ENCODE results near the gene TLCD1. TPM values are rescaled to one million over a fixed set of nuclear protein-coding genes. Genes with fewer than 3 reads are reported as not detected.
A peak's percentile ranks its signal among the peaks of the same experiment; 100 is the strongest.

Gene TLCD1
- total and polyA plus RNA-seq, 10 of the 15 experiments (the other 5 are each of a cell fraction or from before 2014, with no cell fraction given), result 2.9 to 19.8 (median 7.7) TPM

- TF ChIP-seq MLLT1 (IDR thresholded peaks at IDR 0.05) (0 out of 2 replicates have a peak, but pooled peaks have one; percentile 34), POLR2A (IDR thresholded peaks at IDR 0.05; ENCODE audit: low read depth, low read length) (peak; percentile 46; the same call in 1 of the 2 replicates)
Observed at GRCh38 chr17:28747801-28748750, 22.0 kb upstream of the TLCD1 start (continued).

GRCh38 chr17:28747051-28747691 is 21.1 kb upstream of the TLCD1 start:
- H3K27me3 ChIP-seq (replicated peaks in 1 of 2; ENCODE audit: control insufficient read depth in 2 of 2, insufficient read depth in 2 of 2, low read length in 1 of 2), result no peaks in the 10 kb centered on the region
- H4K20me1 ChIP-seq (ENCODE audit: control insufficient read depth, insufficient read depth), result peaks cover 19% of the 10 kb centered on the region
- no TSS peak for BruUV-seq (replicated peaks)
- no peak overlapping the region for H2AFZ ChIP-seq (ENCODE audit: control insufficient read depth, low read depth, low read length)
- CTCF ChIA-PET, result interaction anchor here (0.8 to 10.0 kb wide), 3 partner anchors 17 to 207 kb away, joined by 3 to 394 read pairs (median 32); partner anchors contain the start of genes NEK8, RPL23A and TLCD1
- peak overlapping the region; percentile 92; the same call in 1 of the 2 replicates for H3K4me3 ChIP-seq
- H3K9me3 ChIP-seq (replicated peaks; ENCODE audit: control insufficient read depth, insufficient read depth, low read length), result no peaks in the 10 kb centered on the region
- no peak for DNase-seq (ENCODE audit: low read depth, low spot score)
- H3K4me1 ChIP-seq (ENCODE audit: control insufficient read depth, insufficient read depth, low read length), result peaks cover 39% of the 10 kb centered on the region
- intact Hi-C loops (cut with micrococcal nuclease; ENCODE audit: unreplicated experiment), result no loop called here
- peak overlapping the region; percentile 95; the same call in 1 of the 2 replicates for H3K27ac ChIP-seq (ENCODE audit: control insufficient read depth, insufficient read depth)
- H3K36me3 ChIP-seq (ENCODE audit: control insufficient read depth in 2 of 2, insufficient read depth in 2 of 2, low read length in 1 of 2), result peaks cover 30 to 32% of the 10 kb centered on the region in 2 experiments
- SMC1A ChIA-PET (ENCODE audit: uncharacterized antibody, unreplicated experiment), result interaction anchor here (7.8 to 17.8 kb wide), 2 partner anchors 17 to 18 kb away, joined by 46 to 326 read pairs; partner anchors contain the start of genes NEK8 and TLCD1
- POLR2A ChIA-PET, result interaction anchor here (1.2 to 15.2 kb wide), 3 partner anchors 16 to 95 kb away, joined by 3 to 485 read pairs (median 9); partner anchors contain the start of genes FAM222B, NEK8, RPL23A and TLCD1
- H3K79me2 ChIP-seq (ENCODE audit: control insufficient read depth, insufficient read depth, low read length), result peaks cover 76% of the 10 kb centered on the region
- no peak for FAIRE-seq
- peak overlapping the region; percentile 85 for H3K4me2 ChIP-seq (ENCODE audit: control insufficient read depth, insufficient read depth)
- TF ChIP-seq POLR2A (IDR thresholded peaks at IDR 0.05; ENCODE audit: low read depth, low read length) (peak; percentile 33; the same call in 1 of the 2 replicates), MTA2 (IDR thresholded peaks at IDR 0.05; ENCODE audit: low read depth) (no peak), ETV6 (conservative IDR thresholded peaks at IDR 0.05 in 1 of 2, IDR thresholded peaks at IDR 0.05 in 1 of 2; ENCODE audit: borderline replicate concordance in 1 of 2, low read depth in 1 of 2) (no peak), BCL3 (IDR thresholded peaks at IDR 0.05; ENCODE audit: borderline replicate concordance, insufficient read depth, low read depth, low read length, poor library complexity, severe bottlenecking) (no peak), SIN3A (IDR thresholded peaks at IDR 0.05; ENCODE audit: low read depth, low read length) (0 out of 2 replicates have a peak, but pooled peaks have one; percentile 3)
- H3K9ac ChIP-seq (ENCODE audit: control insufficient read depth, insufficient read depth, low read length), result peak overlapping the region; percentile 98; the same call in 1 of the 2 replicates
- ATAC-seq, result no peak
- 52% methylated on average over 7 of the region's 7 CpGs for WGBS (ENCODE audit: insufficient coverage, insufficient replicate concordance, low lambda C conversion rate, missing lambda C conversion rate)
- RAD21 ChIA-PET (ENCODE audit: unreplicated experiment), result interaction anchor here (1.5 to 17.4 kb wide), 3 partner anchors 21 to 100 kb away, joined by 3 to 375 read pairs (median 5); partner anchors contain the start of genes NEK8 and TLCD1
- in situ Hi-C loops (cut with MboI), result loop anchor here (25.0 kb wide), 1 partner anchor 1285 kb away; the partner anchor contains the start of gene KSR1

Data from GM12878 (cell line).